ENCODE measurements around the gene VPS45. TPM values are rescaled to one million over a fixed set of nuclear protein-coding genes. Genes with fewer than 3 reads are reported as not detected.
A peak's percentile ranks its signal among the peaks of the same experiment; 100 is the strongest.

VPS45 gene
- polyA plus RNA-seq, 1 donor (not counting 4 experiments of a cell fraction or from before 2014, with no cell fraction given) = 40.0 TPM

- TF ChIP-seq, protein P1, sequence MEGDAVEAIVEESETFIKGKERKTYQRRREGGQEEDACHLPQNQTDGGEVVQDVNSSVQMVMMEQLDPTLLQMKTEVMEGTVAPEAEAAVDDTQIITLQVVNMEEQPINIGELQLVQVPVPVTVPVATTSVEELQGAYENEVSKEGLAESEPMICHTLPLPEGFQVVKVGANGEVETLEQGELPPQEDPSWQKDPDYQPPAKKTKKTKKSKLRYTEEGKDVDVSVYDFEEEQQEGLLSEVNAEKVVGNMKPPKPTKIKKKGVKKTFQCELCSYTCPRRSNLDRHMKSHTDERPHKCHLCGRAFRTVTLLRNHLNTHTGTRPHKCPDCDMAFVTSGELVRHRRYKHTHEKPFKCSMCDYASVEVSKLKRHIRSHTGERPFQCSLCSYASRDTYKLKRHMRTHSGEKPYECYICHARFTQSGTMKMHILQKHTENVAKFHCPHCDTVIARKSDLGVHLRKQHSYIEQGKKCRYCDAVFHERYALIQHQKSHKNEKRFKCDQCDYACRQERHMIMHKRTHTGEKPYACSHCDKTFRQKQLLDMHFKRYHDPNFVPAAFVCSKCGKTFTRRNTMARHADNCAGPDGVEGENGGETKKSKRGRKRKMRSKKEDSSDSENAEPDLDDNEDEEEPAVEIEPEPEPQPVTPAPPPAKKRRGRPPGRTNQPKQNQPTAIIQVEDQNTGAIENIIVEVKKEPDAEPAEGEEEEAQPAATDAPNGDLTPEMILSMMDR (optimal IDR thresholded peaks at IDR 0.05 in 1 of 3, IDR thresholded peaks at IDR 0.05 in 1 of 3, conservative IDR thresholded peaks at IDR 0.05 in 1 of 3; ENCODE audit: extremely low read depth in 1 of 3, insufficient read depth in 2 of 3, low read length in 3 of 3) = no peak
- TF ChIP-seq EZH2 (IDR thresholded peaks at IDR 0.05; ENCODE audit: low read length) = no peak
- no peaks in the 10 kb centered on the region for H4K20me1 ChIP-seq (ENCODE audit: control insufficient read depth, extremely low read depth, insufficient read depth, low read length)
- DNase-seq (ENCODE audit: low read depth, low spot score) = no peak
- no peak overlapping the region for H2AFZ ChIP-seq (ENCODE audit: control insufficient read depth, low read length)
- H3K79me2 ChIP-seq (ENCODE audit: control insufficient read depth, insufficient read depth, low read length) = no peaks in the 10 kb centered on the region
- H3K4me3 ChIP-seq (ENCODE audit: control insufficient read depth in 2 of 3, extremely low read depth in 1 of 3, insufficient read depth in 2 of 3, low read depth in 1 of 3, low read length in 3 of 3) = no peak overlapping the region
- no peaks in the 10 kb centered on the region for H3K36me3 ChIP-seq (ENCODE audit: control insufficient read depth in 2 of 2, extremely low read depth in 1 of 2, insufficient read depth in 2 of 2, low read length in 2 of 2)
- no peak overlapping the region for H3K4me2 ChIP-seq (ENCODE audit: control insufficient read depth, extremely low read depth, insufficient read depth, low read depth, low read length)
- no peaks in the 10 kb centered on the region for H3K9me1 ChIP-seq (ENCODE audit: control insufficient read depth, extremely low read depth, insufficient read depth, low read length)
- no peaks in the 10 kb centered on the region for H3K9me3 ChIP-seq (ENCODE audit: control insufficient read depth, low read depth, low read length)
- no peak overlapping the region for H3K27ac ChIP-seq (ENCODE audit: control insufficient read depth, insufficient read depth, low read length)
- dilution Hi-C loops (cut with MboI; ENCODE audit: extremely low pct_ligation_motif_present, low sequenced_read_pairs) = no loop called here
- H3K27me3 ChIP-seq (ENCODE audit: control insufficient read depth, extremely low read depth, insufficient read depth, low read length) = no peaks in the 10 kb centered on the region
- H3K4me1 ChIP-seq (ENCODE audit: control insufficient read depth, extremely low read depth, insufficient read depth, low read length) = peaks cover 16% of the 10 kb centered on the region
- H3K9ac ChIP-seq (ENCODE audit: control insufficient read depth, extremely low read depth, insufficient read depth, low read length) = no peak overlapping the region
- no peak for FAIRE-seq
Observed at GRCh38 chr1:150164779-150165178, 97.2 kb downstream of the VPS45 start.

DNA sequence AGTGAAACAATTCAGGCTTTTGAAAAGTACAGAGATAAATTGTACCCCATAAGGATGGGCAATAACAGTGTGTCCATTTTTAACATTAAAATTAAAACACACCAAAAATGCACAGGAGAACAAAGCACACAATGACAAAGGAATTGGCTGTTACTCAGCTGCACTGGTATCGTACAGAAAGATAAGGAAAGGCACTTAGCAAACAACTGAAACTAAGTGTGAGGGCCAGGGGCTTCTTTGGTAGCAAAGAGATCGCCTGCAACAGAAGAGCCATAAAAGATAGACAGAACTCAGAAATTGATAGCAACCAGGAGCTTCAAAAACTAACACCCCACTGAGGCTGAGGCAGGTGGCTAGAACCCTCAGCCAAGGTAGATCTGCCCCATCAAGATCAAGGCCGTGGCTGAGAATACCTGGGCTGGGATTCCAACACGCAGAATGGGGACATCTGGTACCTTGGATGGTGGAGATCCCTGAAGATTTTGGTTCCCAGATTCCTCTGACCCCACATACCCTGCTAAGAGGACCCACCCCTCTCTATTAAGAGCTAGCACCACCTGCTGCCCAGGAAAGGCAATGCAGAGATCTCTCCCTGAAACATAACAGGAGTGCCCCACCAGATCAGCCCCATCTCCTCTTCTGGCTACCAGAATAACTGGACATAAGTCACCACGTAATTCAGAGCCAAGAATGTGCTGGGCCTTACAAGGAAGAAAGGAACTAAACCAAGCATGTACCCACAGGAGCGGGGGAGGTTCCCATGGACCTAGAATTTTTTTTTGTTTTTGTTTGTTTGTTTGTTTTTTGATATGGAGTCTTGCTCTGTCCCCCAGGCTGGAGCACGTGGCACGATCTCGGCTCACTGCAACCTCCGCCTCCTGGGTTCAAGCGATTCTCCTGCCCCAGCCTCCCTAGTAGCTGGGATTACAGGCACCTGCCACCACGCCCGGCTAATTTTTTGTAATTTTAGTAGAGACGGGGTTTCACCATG is 98.3 kb downstream of the VPS45 start:
- dilution Hi-C loops (cut with MboI; ENCODE audit: extremely low pct_ligation_motif_present, low sequenced_read_pairs) = no loop called here
- FAIRE-seq = no peak
- no peak overlapping the region for H3K4me3 ChIP-seq (ENCODE audit: control insufficient read depth in 2 of 3, extremely low read depth in 1 of 3, insufficient read depth in 2 of 3, low read depth in 1 of 3, low read length in 3 of 3)
- no peak overlapping the region for H3K4me2 ChIP-seq (ENCODE audit: control insufficient read depth, extremely low read depth, insufficient read depth, low read depth, low read length)
- H4K20me1 ChIP-seq (ENCODE audit: control insufficient read depth, extremely low read depth, insufficient read depth, low read length) = no peaks in the 10 kb centered on the region
- no peak overlapping the region for H3K9ac ChIP-seq (ENCODE audit: control insufficient read depth, extremely low read depth, insufficient read depth, low read length)
- no peaks in the 10 kb centered on the region for H3K36me3 ChIP-seq (ENCODE audit: control insufficient read depth in 2 of 2, extremely low read depth in 1 of 2, insufficient read depth in 2 of 2, low read length in 2 of 2)
- TF ChIP-seq EZH2 (IDR thresholded peaks at IDR 0.05; ENCODE audit: low read length) = no peak
- TF ChIP-seq, protein P1 (optimal IDR thresholded peaks at IDR 0.05 in 1 of 3, IDR thresholded peaks at IDR 0.05 in 1 of 3, conservative IDR thresholded peaks at IDR 0.05 in 1 of 3; ENCODE audit: extremely low read depth in 1 of 3, insufficient read depth in 2 of 3, low read length in 3 of 3) = peak; percentile 73 to 80 (median 77)
- H3K27ac ChIP-seq (ENCODE audit: control insufficient read depth, insufficient read depth, low read length) = no peak overlapping the region
- H3K9me1 ChIP-seq (ENCODE audit: control insufficient read depth, extremely low read depth, insufficient read depth, low read length) = no peaks in the 10 kb centered on the region
- no peaks in the 10 kb centered on the region for H3K9me3 ChIP-seq (ENCODE audit: control insufficient read depth, low read depth, low read length)
- no peak for DNase-seq (ENCODE audit: low read depth, low spot score)
- no peak overlapping the region for H2AFZ ChIP-seq (ENCODE audit: control insufficient read depth, low read length)
- H3K79me2 ChIP-seq (ENCODE audit: control insufficient read depth, insufficient read depth, low read length) = no peaks in the 10 kb centered on the region
- no peaks in the 10 kb centered on the region for H3K27me3 ChIP-seq (ENCODE audit: control insufficient read depth, extremely low read depth, insufficient read depth, low read length)
- peaks cover 16% of the 10 kb centered on the region for H3K4me1 ChIP-seq (ENCODE audit: control insufficient read depth, extremely low read depth, insufficient read depth, low read length)
